Neural cell (in vitro differentiated cells): Measurements from ENCODE around the gene KIFC3.

Experiments
- CTCF ChIP-seq: fragments of 450-650 bp; IDR thresholded peaks from 2 replicates; pipeline ENCODE4 v1.5.1; 2014; ENCODE audit warnings: antibody characterized with exemption, mild to moderate bottlenecking, moderate library complexity; ENCODE audit not compliant: poor library complexity, severe bottlenecking
- EP300 ChIP-seq: fragments of 450-650 bp; conservative IDR thresholded peaks from 2 replicates; pipeline ENCODE4 v1.6.1; 2014; ENCODE audit warnings: antibody characterized with exemption, mild to moderate bottlenecking, moderate library complexity; ENCODE audit not compliant: poor library complexity, severe bottlenecking
- EZH2 ChIP-seq: fragments of 200-600, 300-800 bp; shearing (Covaris generic), sonication (generic); IDR thresholded peaks from 2 replicates; pipeline ENCODE4 v1.6.1; 2014; ENCODE audit warnings: antibody characterized with exemption, low read length, borderline replicate concordance, mild to moderate bottlenecking; ENCODE audit not compliant: insufficient read depth, poor library complexity, severe bottlenecking
- POLR2AphosphoS5 ChIP-seq: IDR thresholded peaks from 2 replicates; pipeline ENCODE4 v1.6.1; 2012
- SMC3 ChIP-seq: fragments of 450-650 bp; conservative IDR thresholded peaks from 2 replicates; pipeline ENCODE4 v1.6.1; 2014; ENCODE audit warnings: antibody characterized with exemption, mild to moderate bottlenecking, moderate library complexity; ENCODE audit not compliant: poor library complexity

GRCh38 chr16:57747496-57747895 is 54.8 kb downstream of the KIFC3 start:
- TF ChIP-seq POLR2AphosphoS5 (no peak), CTCF (no peak), EP300 (no peak), EZH2 (no peak), SMC3 (no peak)
